Measurements from ENCODE around the gene RAB1B. TPM values are rescaled to one million over a fixed set of nuclear protein-coding genes. Genes with fewer than 3 reads are reported as not detected.

The RAB1B gene
- total and polyA plus RNA-seq, 2 donors (not counting 1 experiment from before 2014, with no cell fraction given), result 77.1 to 77.8 TPM

GRCh38 chr11:66226101-66226500 is 42.3 kb upstream of the RAB1B start:
- peaks cover 17% of the 10 kb centered on the region for H3K79me2 ChIP-seq (ENCODE audit: control insufficient read depth, insufficient read depth, low read length)
- H4K20me1 ChIP-seq (ENCODE audit: control insufficient read depth, insufficient read depth, low read length, poor library complexity, severe bottlenecking), result peaks cover 20% of the 10 kb centered on the region
- intact Hi-C loops (cut with micrococcal nuclease), result no loop called here
- no peak overlapping the region for H3K4me3 ChIP-seq (ENCODE audit: control extremely low read depth in 1 of 5, extremely low read depth in 1 of 5, insufficient read depth in 1 of 5, low read depth in 2 of 5, low read length in 4 of 5)
- ChIA-PET POLR2A (no interaction called here), CTCF (interaction anchor here (1.2 to 1.6 kb wide), 2 partner anchors 57 to 86 kb away, joined by 4 to 6 read pairs; no protein-coding TSS in a partner anchor)
- peak overlapping the region; percentile 26 for H3K27ac Mint-ChIP-seq
- H3K4me3 Mint-ChIP-seq, result no peak overlapping the region
- TF ChIP-seq, protein P1, sequence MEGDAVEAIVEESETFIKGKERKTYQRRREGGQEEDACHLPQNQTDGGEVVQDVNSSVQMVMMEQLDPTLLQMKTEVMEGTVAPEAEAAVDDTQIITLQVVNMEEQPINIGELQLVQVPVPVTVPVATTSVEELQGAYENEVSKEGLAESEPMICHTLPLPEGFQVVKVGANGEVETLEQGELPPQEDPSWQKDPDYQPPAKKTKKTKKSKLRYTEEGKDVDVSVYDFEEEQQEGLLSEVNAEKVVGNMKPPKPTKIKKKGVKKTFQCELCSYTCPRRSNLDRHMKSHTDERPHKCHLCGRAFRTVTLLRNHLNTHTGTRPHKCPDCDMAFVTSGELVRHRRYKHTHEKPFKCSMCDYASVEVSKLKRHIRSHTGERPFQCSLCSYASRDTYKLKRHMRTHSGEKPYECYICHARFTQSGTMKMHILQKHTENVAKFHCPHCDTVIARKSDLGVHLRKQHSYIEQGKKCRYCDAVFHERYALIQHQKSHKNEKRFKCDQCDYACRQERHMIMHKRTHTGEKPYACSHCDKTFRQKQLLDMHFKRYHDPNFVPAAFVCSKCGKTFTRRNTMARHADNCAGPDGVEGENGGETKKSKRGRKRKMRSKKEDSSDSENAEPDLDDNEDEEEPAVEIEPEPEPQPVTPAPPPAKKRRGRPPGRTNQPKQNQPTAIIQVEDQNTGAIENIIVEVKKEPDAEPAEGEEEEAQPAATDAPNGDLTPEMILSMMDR (IDR thresholded peaks at IDR 0.05), result no peak
- TF ChIP-seq EZH2 (IDR thresholded peaks at IDR 0.05; ENCODE audit: borderline replicate concordance, insufficient read depth, low read depth, low read length, poor library complexity, severe bottlenecking), result no peak
- H3K9me3 ChIP-seq (ENCODE audit: control extremely low read depth in 1 of 3, control insufficient read depth in 2 of 3, insufficient read depth in 1 of 3, low read length in 2 of 3), result no peaks in the 10 kb centered on the region
- H3K27ac ChIP-seq (ENCODE audit: low read length in 2 of 2), result no peak overlapping the region
- no peak overlapping the region for H3K4me2 ChIP-seq (replicated peaks; ENCODE audit: low read depth, low read length, poor library complexity, severe bottlenecking)
- H3K36me3 ChIP-seq (replicated peaks in 1 of 2; ENCODE audit: control extremely low read depth in 1 of 2, control insufficient read depth in 1 of 2, extremely low read depth in 1 of 2, insufficient read depth in 2 of 2, low read length in 1 of 2), result peaks cover 2 to 65% of the 10 kb centered on the region in 2 experiments
- DNase-seq, result no peak
- H3K9me3 Mint-ChIP-seq (ENCODE audit: insufficient read depth), result no peaks in the 10 kb centered on the region
- H2AFZ ChIP-seq (ENCODE audit: insufficient read depth, low read depth, low read length, poor library complexity, severe bottlenecking), result no peak overlapping the region
- no peak for ATAC-seq (ENCODE audit: low read depth)
- no peak overlapping the region for H3K9ac ChIP-seq (ENCODE audit: low read length)
- H3K27me3 ChIP-seq (replicated peaks in 1 of 4; ENCODE audit: control extremely low read depth in 1 of 4, control insufficient read depth in 3 of 4, insufficient read depth in 4 of 4, low read length in 3 of 4), result no peaks in the 10 kb centered on the region
- H3K4me1 ChIP-seq (ENCODE audit: control insufficient read depth in 2 of 2, insufficient read depth in 2 of 2, low read length in 2 of 2), result peaks cover 10 to 14% of the 10 kb centered on the region in 2 donors
- H3K27me3 Mint-ChIP-seq, result no peaks in the 10 kb centered on the region
- peaks cover 16% of the 10 kb centered on the region for H3K4me1 Mint-ChIP-seq

DNA sequence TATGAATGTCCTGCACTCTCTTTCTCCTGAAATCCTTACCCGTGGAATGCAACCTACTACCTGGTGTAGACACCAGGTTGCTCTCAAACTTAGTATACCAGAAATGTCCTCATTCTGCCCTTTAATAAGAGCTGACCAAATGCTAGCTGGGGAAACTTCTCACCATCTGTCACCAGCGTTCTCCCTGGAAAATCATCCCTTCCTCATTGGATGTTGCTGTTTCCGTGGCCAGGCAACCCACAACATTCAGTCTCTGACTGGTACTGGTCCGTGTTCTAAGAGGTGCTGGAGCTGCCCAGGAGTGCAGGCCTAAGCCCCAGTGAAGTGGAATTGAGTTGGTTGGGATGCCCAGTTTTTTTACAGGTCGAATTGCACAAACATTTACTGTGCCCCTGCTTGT is 40.7 kb upstream of the RAB1B start:
- CTCF ChIA-PET, result no interaction called here
- Mint-ChIP-seq H3K27me3 (no peaks in the 10 kb centered on the region), H3K4me1 (peaks cover 3% of the 10 kb centered on the region), H3K4me3 (no peak overlapping the region), H3K27ac (no peak overlapping the region), H3K9me3 (ENCODE audit: insufficient read depth) (no peaks in the 10 kb centered on the region)
- Histone ChIP-seq H3K4me1 (ENCODE audit: control insufficient read depth in 2 of 2, insufficient read depth in 2 of 2, low read length in 2 of 2) (peaks cover 0 to 3% of the 10 kb centered on the region in 2 donors), H3K79me2 (ENCODE audit: control insufficient read depth, insufficient read depth, low read length) (peaks cover 17% of the 10 kb centered on the region), H3K4me3 (ENCODE audit: control extremely low read depth in 1 of 5, extremely low read depth in 1 of 5, insufficient read depth in 1 of 5, low read depth in 2 of 5, low read length in 4 of 5) (no peak overlapping the region), H3K4me2 (replicated peaks; ENCODE audit: low read depth, low read length, poor library complexity, severe bottlenecking) (no peak overlapping the region), H3K27me3 (replicated peaks in 1 of 4; ENCODE audit: control extremely low read depth in 1 of 4, control insufficient read depth in 3 of 4, insufficient read depth in 4 of 4, low read length in 3 of 4) (no peaks in the 10 kb centered on the region), H4K20me1 (ENCODE audit: control insufficient read depth, insufficient read depth, low read length, poor library complexity, severe bottlenecking) (peaks cover 28% of the 10 kb centered on the region), H2AFZ (ENCODE audit: insufficient read depth, low read depth, low read length, poor library complexity, severe bottlenecking) (no peak overlapping the region), H3K36me3 (replicated peaks in 1 of 2; ENCODE audit: control extremely low read depth in 1 of 2, control insufficient read depth in 1 of 2, extremely low read depth in 1 of 2, insufficient read depth in 2 of 2, low read length in 1 of 2) (peaks cover 3 to 71% of the 10 kb centered on the region in 2 experiments), H3K27ac (ENCODE audit: low read length in 2 of 2) (no peak overlapping the region), H3K9ac (ENCODE audit: low read length) (no peak overlapping the region), H3K9me3 (ENCODE audit: control extremely low read depth in 1 of 3, control insufficient read depth in 2 of 3, insufficient read depth in 1 of 3, low read length in 2 of 3) (no peaks in the 10 kb centered on the region)
- intact Hi-C loops (cut with micrococcal nuclease), result no loop called here
- no peak for ATAC-seq (ENCODE audit: low read depth)
- no peak for DNase-seq
- 94% methylated on average over 4 of the region's 5 CpGs for WGBS (ENCODE audit: insufficient coverage)
- POLR2A ChIA-PET, result interaction anchor here (0.6 kb wide), 2 partner anchors 9 to 29 kb away, joined by 3 to 7 read pairs; no protein-coding TSS in a partner anchor
- TF ChIP-seq, protein P1 (IDR thresholded peaks at IDR 0.05), result no peak
- TF ChIP-seq EZH2 (IDR thresholded peaks at IDR 0.05; ENCODE audit: borderline replicate concordance, insufficient read depth, low read depth, low read length, poor library complexity, severe bottlenecking), result no peak

Measured in B cell (primary cell).